Endothelial cell of umbilical vein (primary cell): ENCODE measurements around the gene FAM120B. TPM values are rescaled to one million over a fixed set of nuclear protein-coding genes. Genes with fewer than 3 reads are reported as not detected.
A peak's percentile ranks its signal among the peaks of the same experiment; 100 is the strongest.

ENCODE experiments used
- BruUV-seq: library from RNA; stranded (reverse); fragments of 400-500 nt; replicated peaks from 2 replicates; lab custom pipeline; 2021; lab: Mats Ljungman, UMichigan
- CTCF ChIA-PET: fragments of 300-600, 350-600 bp; sonication (Branson Sonifier 250); formaldehyde crosslinking; loops from one replicate; lab custom pipeline; 2021; ENCODE audit warnings: antibody characterized with exemption, inconsistent platforms; lab: Charles Lee
- POLR2A ChIA-PET: fragments of 300-600, 350-600 bp; sonication (Branson Sonifier 250); formaldehyde crosslinking; loops from one replicate; lab custom pipeline; 2021; ENCODE audit warnings: antibody characterized with exemption, inconsistent platforms; lab: Charles Lee
- DNase-seq: peaks from one replicate; pipeline ENCODE4 v3.0.0-alpha.2; 2011; ENCODE audit warnings: low read depth, low spot score
- FAIRE-seq: peaks from 2 replicates; lab custom pipeline; 2011; peaks lifted over from hg19 to GRCh38; lab: Jason Lieb, UNC
- H2AFZ ChIP-seq: 2 replicates; pipeline ENCODE4 v1.6.0; 2012; ENCODE audit warnings: low read depth, low read length, control low read depth, inconsistent platforms
- H3K27ac ChIP-seq: 2 replicates; pipeline ENCODE4 v1.5.1; 2011; ENCODE audit warnings: low read depth, mild to moderate bottlenecking, control low read depth, low read length, moderate library complexity; ENCODE audit not compliant: insufficient read depth
- H3K27me3 ChIP-seq, 2 experiments: 2 replicates each; pipeline versions ENCODE4 v1.6.0 to v1.6.1; 2011; ENCODE audit warnings: low read length in 2 of 2, mixed read lengths in 1 of 2; ENCODE audit not compliant: control insufficient read depth in 2 of 2, insufficient read depth in 2 of 2
- H3K36me3 ChIP-seq, 2 experiments: 2 replicates in 1 of 2; 3 replicates in 1 of 2; pipeline ENCODE4 v1.5.1; 2011; ENCODE audit warnings: low read length in 2 of 2, mild to moderate bottlenecking in 1 of 2, moderate library complexity in 1 of 2; ENCODE audit not compliant: control insufficient read depth in 2 of 2, insufficient read depth in 2 of 2; ENCODE audit errors: extremely low read depth in 1 of 2
- H3K4me1 ChIP-seq: 3 replicates; pipeline ENCODE4 v1.5.1; 2011; ENCODE audit warnings: mild to moderate bottlenecking, low read length; ENCODE audit not compliant: control insufficient read depth, insufficient read depth; ENCODE audit errors: extremely low read depth
- H3K4me2 ChIP-seq: 2 replicates; pipeline ENCODE4 v1.6.1; 2011; ENCODE audit warnings: low read length, control low read depth, mixed read lengths; ENCODE audit not compliant: insufficient read depth
- H3K4me3 ChIP-seq, 3 experiments: fragments of 200-600 bp in 1 of 3; sonication (generic), shearing (Covaris generic) in 1 of 3; replicated peaks in 1 of 3; 2 replicates each; pipeline ENCODE4 v1.5.1; 2011 to 2016; ENCODE audit warnings: control low read depth in 3 of 3, low read length in 3 of 3, mild to moderate bottlenecking in 2 of 3, inconsistent platforms in 1 of 3, low read depth in 1 of 3, moderate library complexity in 1 of 3; ENCODE audit not compliant: insufficient read depth in 1 of 3
- H3K79me2 ChIP-seq: 2 replicates; pipeline ENCODE4 v1.6.0; 2012; ENCODE audit warnings: low read length, inconsistent platforms; ENCODE audit not compliant: control insufficient read depth, insufficient read depth
- H3K9ac ChIP-seq: replicated peaks from 2 replicates; pipeline ENCODE3; 2011; ENCODE audit warnings: low read length, control low read depth; ENCODE audit not compliant: insufficient read depth; ENCODE audit errors: extremely low read depth
- H3K9me1 ChIP-seq: replicated peaks from 3 replicates; pipeline ENCODE4 v1.6.0; 2011; ENCODE audit warnings: mild to moderate bottlenecking, low read length; ENCODE audit not compliant: control insufficient read depth, insufficient read depth; ENCODE audit errors: extremely low read depth
- H3K9me3 ChIP-seq: replicated peaks from 2 replicates; pipeline ENCODE4 v1.5.1; 2012; ENCODE audit warnings: low read length, inconsistent platforms; ENCODE audit not compliant: control insufficient read depth, insufficient read depth
- H4K20me1 ChIP-seq: replicated peaks from 2 replicates; pipeline ENCODE3; 2011; ENCODE audit warnings: mild to moderate bottlenecking, low read length; ENCODE audit not compliant: control insufficient read depth, insufficient read depth; ENCODE audit errors: extremely low read depth
- EZH2 ChIP-seq: IDR thresholded peaks from 2 replicates; pipeline ENCODE4 v1.6.1; 2012; ENCODE audit warnings: borderline replicate concordance, low read depth, mild to moderate bottlenecking, moderate library complexity, low read length, inconsistent platforms; ENCODE audit not compliant: severe bottlenecking
- FOS ChIP-seq: IDR thresholded peaks from 2 replicates; pipeline ENCODE4 v1.6.1; 2011; ENCODE audit warnings: mild to moderate bottlenecking, low read length, moderate library complexity, borderline replicate concordance; ENCODE audit not compliant: insufficient read depth
- GATA2 ChIP-seq: IDR thresholded peaks from 2 replicates; pipeline ENCODE4 v1.7.0; 2011; ENCODE audit warnings: low read depth, mild to moderate bottlenecking, moderate library complexity, mixed read lengths, low read length; ENCODE audit not compliant: insufficient read length, insufficient read depth
- JUN ChIP-seq: IDR thresholded peaks from 2 replicates; pipeline ENCODE4 v1.6.1; 2011; ENCODE audit warnings: borderline replicate concordance, low read depth; ENCODE audit not compliant: insufficient read length, insufficient read depth
- MAX ChIP-seq: IDR thresholded peaks from 2 replicates; pipeline ENCODE4 v1.6.1; 2011; ENCODE audit not compliant: insufficient read depth, insufficient read length
- MYC ChIP-seq: IDR thresholded peaks from one replicate; pipeline ENCODE4 v1.6.1; 2011; ENCODE audit warnings: mild to moderate bottlenecking, low read depth, low read length
- POLR2A ChIP-seq: IDR thresholded peaks from 2 replicates; pipeline ENCODE4 v1.6.1; 2012; ENCODE audit warnings: low read depth, mild to moderate bottlenecking, control low read depth, low read length
- POLR2AphosphoS5 ChIP-seq: IDR thresholded peaks from 2 replicates; pipeline ENCODE4 v1.6.1; 2012; ENCODE audit warnings: low read depth, mild to moderate bottlenecking, control low read depth, low read length, moderate library complexity; ENCODE audit not compliant: insufficient read depth
- dilution Hi-C: fragments of 300-500 bp; cut with MboI; formaldehyde crosslinking; loops from one replicate; pipeline ENCODE4 v1.15.0; 2019; ENCODE audit warnings: low sequenced_read_pairs; ENCODE audit not compliant: extremely low pct_ligation_motif_present
- intact Hi-C: fragments of 100-400 bp; cut with micrococcal nuclease; formaldehyde crosslinking; loops from one replicate; pipeline ENCODE4 v1.10.0; 2022
- polyA plus RNA-seq, 4 experiments: library from polyadenylated mRNA; depleted of rRNA in 3 of 4; stranded (reverse) in 3 of 4; unstranded in 1 of 4; fragments of >200 nt; gene quantifications; 2 replicates each; pipeline versions ENCODE4 v1.2.1 to v1.2.3, GENCODE V29; 2011 to 2012; ENCODE audit warnings: missing spikeins in 1 of 4
- total RNA-seq: library from RNA; stranded (reverse); gene quantifications from 2 replicates; pipeline ENCODE4 v1.2.3, GENCODE V29; 2021
- TF ChIP-seq, protein P1 (sequence below), 2 donors: IDR thresholded peaks; 1 replicate in 1 of 2; 2 replicates in 1 of 2; pipeline ENCODE4 v1.5.1; 2011; ENCODE audit warnings: low read length in 2 of 2, mild to moderate bottlenecking in 2 of 2, moderate library complexity in 2 of 2, control low read depth in 1 of 2, inconsistent platforms in 1 of 2, low read depth in 1 of 2; ENCODE audit not compliant: insufficient read depth in 1 of 2; ENCODE audit errors: extremely low read depth in 1 of 2

FAM120B gene
- total and polyA plus RNA-seq, 2 donors (not counting 3 experiments of a cell fraction or from before 2014, with no cell fraction given) = 10.8 to 28.2 TPM

GRCh38 chr6:170347091-170347490 lies 40.5 kb downstream of the FAM120B start:
- no peak overlapping the region for H3K4me3 ChIP-seq
- POLR2A ChIA-PET = no interaction called here
- dilution Hi-C loops (no loop called here), intact Hi-C loops (loop anchor here (5.0 kb wide), 1 partner anchor 90 kb away; no protein-coding TSS in a partner anchor)
- CTCF ChIA-PET = no interaction called here
- peaks cover 3 to 10% of the 10 kb centered on the region in 2 experiments for H3K36me3 ChIP-seq
- no peak overlapping the region for H3K4me2 ChIP-seq
- no peaks in the 10 kb centered on the region for H3K9me3 ChIP-seq
- no peaks in the 10 kb centered on the region for H3K9me1 ChIP-seq
- H3K79me2 ChIP-seq = peaks cover 9% of the 10 kb centered on the region
- no peak overlapping the region for H2AFZ ChIP-seq
- TF ChIP-seq FOS (no peak), EZH2 (no peak), POLR2A (no peak), MAX (no peak), POLR2AphosphoS5 (no peak), GATA2 (no peak), JUN (no peak), MYC (no peak)
- TF ChIP-seq, protein P1, sequence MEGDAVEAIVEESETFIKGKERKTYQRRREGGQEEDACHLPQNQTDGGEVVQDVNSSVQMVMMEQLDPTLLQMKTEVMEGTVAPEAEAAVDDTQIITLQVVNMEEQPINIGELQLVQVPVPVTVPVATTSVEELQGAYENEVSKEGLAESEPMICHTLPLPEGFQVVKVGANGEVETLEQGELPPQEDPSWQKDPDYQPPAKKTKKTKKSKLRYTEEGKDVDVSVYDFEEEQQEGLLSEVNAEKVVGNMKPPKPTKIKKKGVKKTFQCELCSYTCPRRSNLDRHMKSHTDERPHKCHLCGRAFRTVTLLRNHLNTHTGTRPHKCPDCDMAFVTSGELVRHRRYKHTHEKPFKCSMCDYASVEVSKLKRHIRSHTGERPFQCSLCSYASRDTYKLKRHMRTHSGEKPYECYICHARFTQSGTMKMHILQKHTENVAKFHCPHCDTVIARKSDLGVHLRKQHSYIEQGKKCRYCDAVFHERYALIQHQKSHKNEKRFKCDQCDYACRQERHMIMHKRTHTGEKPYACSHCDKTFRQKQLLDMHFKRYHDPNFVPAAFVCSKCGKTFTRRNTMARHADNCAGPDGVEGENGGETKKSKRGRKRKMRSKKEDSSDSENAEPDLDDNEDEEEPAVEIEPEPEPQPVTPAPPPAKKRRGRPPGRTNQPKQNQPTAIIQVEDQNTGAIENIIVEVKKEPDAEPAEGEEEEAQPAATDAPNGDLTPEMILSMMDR (IDR thresholded peaks at IDR 0.05; ENCODE audit: extremely low read depth in 1 of 2, insufficient read depth in 1 of 2, low read depth in 1 of 2, low read length in 2 of 2) = no peak
- BruUV-seq = no TSS peak
- peaks cover 17% of the 10 kb centered on the region for H3K4me1 ChIP-seq
- H3K27ac ChIP-seq = no peak overlapping the region
- no peak overlapping the region for H3K9ac ChIP-seq
- FAIRE-seq (no peak), DNase-seq (peak; percentile 75)
- H3K27me3 ChIP-seq = no peaks in the 10 kb centered on the region
- H4K20me1 ChIP-seq = no peaks in the 10 kb centered on the region
